Umbilical cord (tissue), 2 donors: ENCODE measurements around the gene SLX9. TPM values are rescaled to one million over a fixed set of nuclear protein-coding genes. Genes with fewer than 3 reads are reported as not detected.

ENCODE experiments used
- DNase-seq: peaks from one replicate; pipeline ENCODE4 v3.0.0-alpha.2; 2015; ENCODE audit warnings: low spot score
- total RNA-seq: library from RNA; depleted of rRNA; stranded (reverse); fragments of >200 nt; gene quantifications from one replicate; pipeline ENCODE4 v1.2.3, GENCODE V29; 2014; ENCODE audit warnings: low replicate concordance; ENCODE audit not compliant: insufficient read depth

SLX9 gene
- total RNA-seq, 1 donor from 2014 or later: 32.0 TPM

- DNase-seq: peak; percentile 48
Measured at GRCh38 chr21:45001134-45002095, 61.6 kb downstream of the SLX9 start.

GRCh38 chr21:45002381-45003204 lies 62.8 kb downstream of the SLX9 start:
- no peak for DNase-seq

- DNase-seq: no peak
Measured at GRCh38 chr21:45003331-45004058, 63.7 kb downstream of the SLX9 start.

GRCh38 chr21:45004059-45004422 lies 64.2 kb downstream of the SLX9 start:
- DNase-seq: no peak

GRCh38 chr21:45004481-45005247 lies 64.8 kb downstream of the SLX9 start:
- no peak for DNase-seq

GRCh38 chr21:45006536-45007095 lies 66.8 kb downstream of the SLX9 start:
- DNase-seq: no peak

GRCh38 chr21:45009616-45010015 lies 69.8 kb downstream of the SLX9 start:
- DNase-seq: no peak

- peak; percentile 56 for DNase-seq
Measured at GRCh38 chr21:45010096-45010495, 70.3 kb downstream of the SLX9 start.

GRCh38 chr21:45010860-45011259 lies 71.0 kb downstream of the SLX9 start:
- DNase-seq: no peak

- DNase-seq: no peak
Measured at GRCh38 chr21:45011426-45011825, 71.6 kb downstream of the SLX9 start.

GRCh38 chr21:45011911-45012661 lies 72.3 kb downstream of the SLX9 start:
- DNase-seq: peak; percentile 91

GRCh38 chr21:45012662-45013259 lies 72.9 kb downstream of the SLX9 start:
- DNase-seq: no peak

- no peak for DNase-seq
Measured at GRCh38 chr21:45013260-45013841, 73.5 kb downstream of the SLX9 start.

- DNase-seq: no peak
Measured at GRCh38 chr21:45014747-45015468, 75.1 kb downstream of the SLX9 start.

- DNase-seq: no peak
Measured at GRCh38 chr21:45015469-45015860, 75.6 kb downstream of the SLX9 start.

GRCh38 chr21:45016031-45016405 lies 76.2 kb downstream of the SLX9 start:
- DNase-seq: no peak

- DNase-seq: no peak
Measured at GRCh38 chr21:45016406-45017038, 76.7 kb downstream of the SLX9 start.
